ENCODE measurements around the gene TMEM100.
A peak's percentile ranks its signal among the peaks of the same experiment; 100 is the strongest.

The TMEM100 gene

DNA sequence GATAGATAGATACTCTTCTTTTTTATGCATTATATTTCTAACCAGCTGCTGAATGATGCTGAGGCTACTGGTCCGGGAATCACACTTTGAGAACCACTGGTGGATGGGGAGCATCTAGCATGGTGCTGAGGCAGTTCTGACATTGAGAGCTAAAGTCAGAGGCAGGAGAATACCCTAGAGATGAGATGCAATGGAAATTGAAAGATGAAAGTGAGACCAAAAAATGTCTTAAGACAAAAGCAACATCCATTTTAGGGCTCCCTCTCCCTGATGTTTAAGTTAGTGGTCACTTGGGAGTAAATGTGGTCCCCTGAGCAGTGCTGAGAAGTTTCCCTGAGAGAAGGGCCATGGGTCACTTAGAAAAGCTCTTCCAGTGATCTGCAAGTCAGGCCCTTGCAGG, 35.0 kb upstream of the TMEM100 start:
- Histone ChIP-seq H3K27me3 (ENCODE audit: control insufficient read depth, insufficient read depth, low read length) (no peaks in the 10 kb centered on the region), H3K36me3 (ENCODE audit: control insufficient read depth, insufficient read depth, low read length) (no peaks in the 10 kb centered on the region), H3K27ac (ENCODE audit: low read depth, low read length) (no peak overlapping the region), H3K4me3 (ENCODE audit: low read length) (no peak overlapping the region), H3K9ac (ENCODE audit: low read length) (no peak overlapping the region), H3K4me1 (ENCODE audit: control insufficient read depth, insufficient read depth, low read length) (no peaks in the 10 kb centered on the region)

DNA sequence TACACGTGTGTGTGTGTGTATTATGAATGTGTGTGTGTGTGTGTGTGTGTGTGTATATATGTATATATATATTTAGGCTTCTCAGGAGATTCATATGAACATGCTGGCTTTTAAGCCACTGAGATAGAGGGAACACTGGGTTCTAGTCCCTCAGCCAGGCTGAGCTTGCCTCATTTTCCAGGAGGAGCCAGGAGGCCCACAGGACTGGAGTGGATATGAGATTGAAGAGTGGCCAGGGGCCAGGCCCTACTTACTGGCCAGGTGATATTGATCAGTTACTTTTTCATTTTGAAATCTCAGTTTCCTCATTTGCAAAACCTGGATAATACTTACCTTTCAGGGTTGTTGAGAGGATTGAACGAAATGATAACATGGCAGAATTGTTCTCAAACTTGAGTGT, 34.0 kb upstream of the TMEM100 start:
- H3K36me3 ChIP-seq (ENCODE audit: control insufficient read depth, insufficient read depth, low read length), result no peaks in the 10 kb centered on the region
- no peak overlapping the region for H3K9ac ChIP-seq (ENCODE audit: low read length)
- no peak overlapping the region for H3K4me3 ChIP-seq (ENCODE audit: low read length)
- H3K27ac ChIP-seq (ENCODE audit: low read depth, low read length), result no peak overlapping the region
- H3K4me1 ChIP-seq (ENCODE audit: control insufficient read depth, insufficient read depth, low read length), result peaks cover 9% of the 10 kb centered on the region
- H3K27me3 ChIP-seq (ENCODE audit: control insufficient read depth, insufficient read depth, low read length), result no peaks in the 10 kb centered on the region

- Histone ChIP-seq H3K36me3 (ENCODE audit: control insufficient read depth, insufficient read depth, low read length) (no peaks in the 10 kb centered on the region), H3K27me3 (ENCODE audit: control insufficient read depth, insufficient read depth, low read length) (no peaks in the 10 kb centered on the region), H3K9ac (ENCODE audit: low read length) (peak overlapping the region; percentile 45), H3K4me1 (ENCODE audit: control insufficient read depth, insufficient read depth, low read length) (peaks cover 11% of the 10 kb centered on the region), H3K27ac (ENCODE audit: low read depth, low read length) (peak overlapping the region; percentile 51), H3K4me3 (ENCODE audit: low read length) (peak overlapping the region; percentile 88)
Measured at GRCh38 chr17:55751720-55752250, 29.1 kb upstream of the TMEM100 start.

GRCh38 chr17:55750750-55751657, 28.3 kb upstream of the TMEM100 start, which contains the start of gene PCTP:
PCTP (plus strand) TSS chr17:55751051; CDS start chr17:55751104, 53 bp downstream.
- H3K36me3 ChIP-seq (ENCODE audit: control insufficient read depth, insufficient read depth, low read length), result no peaks in the 10 kb centered on the region
- H3K27me3 ChIP-seq (ENCODE audit: control insufficient read depth, insufficient read depth, low read length), result no peaks in the 10 kb centered on the region
- H3K4me3 ChIP-seq (ENCODE audit: low read length), result peak within 1 kb of the TSS; percentile 88
- peak within 1 kb of the TSS; percentile 45 for H3K9ac ChIP-seq (ENCODE audit: low read length)
- H3K27ac ChIP-seq (ENCODE audit: low read depth, low read length), result peak within 1 kb of the TSS; percentile 51
- H3K4me1 ChIP-seq (ENCODE audit: control insufficient read depth, insufficient read depth, low read length), result peaks cover 11% of the 10 kb centered on the region

GRCh38 chr17:55749985-55750384, 27.3 kb upstream of the TMEM100 start:
- H3K9ac ChIP-seq (ENCODE audit: low read length), result no peak overlapping the region
- H3K36me3 ChIP-seq (ENCODE audit: control insufficient read depth, insufficient read depth, low read length), result no peaks in the 10 kb centered on the region
- no peak overlapping the region for H3K4me3 ChIP-seq (ENCODE audit: low read length)
- no peaks in the 10 kb centered on the region for H3K27me3 ChIP-seq (ENCODE audit: control insufficient read depth, insufficient read depth, low read length)
- peaks cover 11% of the 10 kb centered on the region for H3K4me1 ChIP-seq (ENCODE audit: control insufficient read depth, insufficient read depth, low read length)
- no peak overlapping the region for H3K27ac ChIP-seq (ENCODE audit: low read depth, low read length)

DNA sequence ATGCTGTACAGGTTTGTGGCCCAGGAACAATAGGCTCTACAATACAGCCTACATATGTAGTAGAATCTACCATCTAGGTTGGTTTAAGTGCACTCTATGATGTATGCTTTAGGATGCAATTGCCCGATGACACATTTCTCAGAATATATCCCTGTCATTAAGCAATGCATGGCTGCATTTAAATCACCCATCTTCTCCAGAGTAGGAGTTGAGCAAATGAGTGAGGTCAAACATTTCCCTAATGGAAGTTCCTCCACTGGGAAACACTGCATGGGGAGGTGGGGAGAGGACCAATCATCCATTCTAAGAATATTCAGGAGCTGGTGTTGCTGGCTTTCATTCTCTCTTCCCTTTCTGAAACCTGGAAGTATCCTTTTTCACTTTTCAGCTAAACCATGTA, 26.2 kb upstream of the TMEM100 start:
- H3K9ac ChIP-seq (ENCODE audit: low read length), result no peak overlapping the region
- H3K36me3 ChIP-seq (ENCODE audit: control insufficient read depth, insufficient read depth, low read length), result no peaks in the 10 kb centered on the region
- no peaks in the 10 kb centered on the region for H3K27me3 ChIP-seq (ENCODE audit: control insufficient read depth, insufficient read depth, low read length)
- H3K4me1 ChIP-seq (ENCODE audit: control insufficient read depth, insufficient read depth, low read length), result peaks cover 11% of the 10 kb centered on the region
- H3K27ac ChIP-seq (ENCODE audit: low read depth, low read length), result no peak overlapping the region
- H3K4me3 ChIP-seq (ENCODE audit: low read length), result no peak overlapping the region

- no peak overlapping the region for H3K27ac ChIP-seq (ENCODE audit: low read depth, low read length)
- H3K4me1 ChIP-seq (ENCODE audit: control insufficient read depth, insufficient read depth, low read length), result peaks cover 7% of the 10 kb centered on the region
- no peak overlapping the region for H3K9ac ChIP-seq (ENCODE audit: low read length)
- no peak overlapping the region for H3K4me3 ChIP-seq (ENCODE audit: low read length)
- no peaks in the 10 kb centered on the region for H3K36me3 ChIP-seq (ENCODE audit: control insufficient read depth, insufficient read depth, low read length)
- H3K27me3 ChIP-seq (ENCODE audit: control insufficient read depth, insufficient read depth, low read length), result no peaks in the 10 kb centered on the region
Measured at GRCh38 chr17:55747209-55747608, 24.5 kb upstream of the TMEM100 start.

DNA sequence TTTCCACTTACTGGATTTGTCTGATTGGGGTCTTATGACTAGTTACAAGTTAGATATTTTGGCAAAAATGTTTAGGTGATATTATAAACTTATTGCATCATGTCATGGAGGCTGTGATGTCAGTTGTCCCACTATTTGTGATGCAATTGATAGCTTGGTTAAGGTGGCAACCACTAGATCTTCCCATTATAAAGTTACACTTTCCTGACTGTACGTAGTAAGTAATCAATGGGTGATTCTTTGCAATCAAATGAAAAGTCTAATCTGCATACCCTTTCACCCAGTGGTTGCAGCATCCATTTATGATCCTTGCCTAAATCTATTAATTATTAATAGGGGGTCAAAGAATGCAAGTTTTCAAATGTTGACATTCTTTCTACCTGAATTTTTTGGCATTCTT, 23.8 kb upstream of the TMEM100 start:
- no peaks in the 10 kb centered on the region for H3K36me3 ChIP-seq (ENCODE audit: control insufficient read depth, insufficient read depth, low read length)
- H3K9ac ChIP-seq (ENCODE audit: low read length), result no peak overlapping the region
- H3K27ac ChIP-seq (ENCODE audit: low read depth, low read length), result no peak overlapping the region
- no peaks in the 10 kb centered on the region for H3K4me1 ChIP-seq (ENCODE audit: control insufficient read depth, insufficient read depth, low read length)
- H3K4me3 ChIP-seq (ENCODE audit: low read length), result no peak overlapping the region
- H3K27me3 ChIP-seq (ENCODE audit: control insufficient read depth, insufficient read depth, low read length), result no peaks in the 10 kb centered on the region

DNA sequence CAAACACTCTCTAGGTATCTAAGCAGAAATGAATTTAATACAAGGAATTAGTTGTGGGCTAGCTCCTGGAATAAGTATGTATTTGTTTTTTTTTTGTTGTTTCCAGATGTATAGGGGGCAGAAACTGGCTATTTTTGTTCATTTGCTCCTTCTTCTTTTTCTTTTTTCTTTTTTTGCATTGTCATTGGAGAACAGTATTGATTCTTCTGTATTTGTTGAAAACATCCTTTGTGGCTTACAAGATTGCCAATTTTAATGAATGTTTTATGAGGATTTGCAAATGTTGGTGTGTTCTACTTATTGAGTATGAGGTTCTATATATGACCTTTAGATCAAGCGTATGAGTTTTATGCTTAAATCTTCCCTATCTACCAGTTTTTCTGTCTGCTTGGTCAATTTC, 22.6 kb upstream of the TMEM100 start:
- Histone ChIP-seq H3K4me3 (ENCODE audit: low read length) (no peak overlapping the region), H3K27me3 (ENCODE audit: control insufficient read depth, insufficient read depth, low read length) (no peaks in the 10 kb centered on the region), H3K27ac (ENCODE audit: low read depth, low read length) (no peak overlapping the region), H3K36me3 (ENCODE audit: control insufficient read depth, insufficient read depth, low read length) (no peaks in the 10 kb centered on the region), H3K9ac (ENCODE audit: low read length) (no peak overlapping the region), H3K4me1 (ENCODE audit: control insufficient read depth, insufficient read depth, low read length) (no peaks in the 10 kb centered on the region)

DNA sequence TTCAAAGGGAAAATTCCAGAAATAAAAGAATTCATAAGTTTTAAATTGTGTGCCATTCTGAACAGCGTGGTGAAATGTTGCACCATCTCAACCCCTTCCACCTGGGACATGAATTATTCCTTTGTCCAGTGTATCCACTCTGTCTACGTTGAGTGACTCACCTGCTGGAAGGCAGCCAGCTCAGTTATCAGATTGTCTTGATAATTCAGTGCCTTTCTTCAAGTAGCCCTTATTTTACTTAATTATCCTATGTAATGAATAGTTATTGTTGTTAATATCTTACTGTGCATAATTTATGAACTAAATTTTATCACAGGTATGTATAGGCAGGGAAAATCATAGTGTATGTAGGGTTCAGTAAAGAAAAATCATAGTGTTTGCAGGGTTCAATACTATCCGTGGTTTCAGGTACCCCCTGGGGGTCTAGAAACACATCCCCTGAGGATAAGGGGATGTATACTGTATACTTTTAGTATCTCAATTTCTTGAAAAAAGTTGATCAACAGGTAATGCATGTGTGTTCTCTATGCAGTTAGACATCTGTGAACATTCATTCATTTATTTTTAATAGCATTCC, 20.5 kb upstream of the TMEM100 start:
- H3K4me1 ChIP-seq (ENCODE audit: control insufficient read depth, insufficient read depth, low read length), result no peaks in the 10 kb centered on the region
- H3K9ac ChIP-seq (ENCODE audit: low read length), result no peak overlapping the region
- no peaks in the 10 kb centered on the region for H3K27me3 ChIP-seq (ENCODE audit: control insufficient read depth, insufficient read depth, low read length)
- no peak overlapping the region for H3K4me3 ChIP-seq (ENCODE audit: low read length)
- no peak overlapping the region for H3K27ac ChIP-seq (ENCODE audit: low read depth, low read length)
- no peaks in the 10 kb centered on the region for H3K36me3 ChIP-seq (ENCODE audit: control insufficient read depth, insufficient read depth, low read length)

- Histone ChIP-seq H3K27me3 (ENCODE audit: control insufficient read depth, insufficient read depth, low read length) (no peaks in the 10 kb centered on the region), H3K4me3 (ENCODE audit: low read length) (no peak overlapping the region), H3K36me3 (ENCODE audit: control insufficient read depth, insufficient read depth, low read length) (no peaks in the 10 kb centered on the region), H3K9ac (ENCODE audit: low read length) (no peak overlapping the region), H3K27ac (ENCODE audit: low read depth, low read length) (no peak overlapping the region), H3K4me1 (ENCODE audit: control insufficient read depth, insufficient read depth, low read length) (no peaks in the 10 kb centered on the region)
Measured at GRCh38 chr17:55742272-55743102, 19.8 kb upstream of the TMEM100 start.

GRCh38 chr17:55741356-55741700, 18.7 kb upstream of the TMEM100 start:
- Histone ChIP-seq H3K27ac (ENCODE audit: low read depth, low read length) (no peak overlapping the region), H3K4me3 (ENCODE audit: low read length) (no peak overlapping the region), H3K27me3 (ENCODE audit: control insufficient read depth, insufficient read depth, low read length) (no peaks in the 10 kb centered on the region), H3K36me3 (ENCODE audit: control insufficient read depth, insufficient read depth, low read length) (no peaks in the 10 kb centered on the region), H3K4me1 (ENCODE audit: control insufficient read depth, insufficient read depth, low read length) (no peaks in the 10 kb centered on the region), H3K9ac (ENCODE audit: low read length) (no peak overlapping the region)

Data from rectal smooth muscle tissue (tissue), 1 donor.